Measurements from ENCODE around the gene DAW1. TPM values are rescaled to one million over a fixed set of nuclear protein-coding genes. Genes with fewer than 3 reads are reported as not detected.

DAW1 gene
- total RNA-seq, 1 donor from 2014 or later: 4.9 TPM

DNA sequence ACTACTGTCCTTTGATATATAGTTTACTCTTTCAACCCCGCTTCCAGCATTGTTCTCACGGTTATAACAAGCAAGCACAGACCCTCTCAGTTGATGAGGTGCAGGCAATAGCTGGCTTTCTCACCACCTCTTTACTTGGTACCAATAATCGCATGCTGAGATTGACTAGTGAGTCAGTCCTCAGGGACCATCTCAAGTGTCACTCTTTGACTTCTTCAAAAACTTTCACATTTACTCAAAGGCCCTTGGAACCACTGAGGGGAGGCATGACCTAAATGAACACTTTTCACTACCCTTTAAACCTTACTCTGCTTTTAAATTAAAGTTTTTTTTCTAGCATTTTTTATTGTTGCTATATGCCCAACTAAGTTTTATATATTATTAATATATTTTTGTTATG, 101.8 kb downstream of the DAW1 start:
- no peak for ATAC-seq
- Histone ChIP-seq H3K4me3 (no peak overlapping the region), H3K27ac (no peak overlapping the region), H3K27me3 (ENCODE audit: low read depth) (no peaks in the 10 kb centered on the region), H3K9me3 (no peaks in the 10 kb centered on the region), H3K36me3 (no peaks in the 10 kb centered on the region), H3K4me1 (no peaks in the 10 kb centered on the region)
- intact Hi-C loops (cut with DNase I): no loop called here
- DNase-seq: no peak
- no peak for TF ChIP-seq CTCF (IDR thresholded peaks at IDR 0.05)

Other genes with a start within 250 kb of the DAW1 start
- gene SCYGR5, start 204.8 kb upstream of the DAW1 start, total RNA-seq: not detected
- gene SLC19A3, start 153.6 kb upstream of the DAW1 start, total RNA-seq: 40.7 TPM
- not detected for gene SCYGR6, start 146.9 kb upstream of the DAW1 start, total RNA-seq
- not detected for gene SCYGR7, start 143.3 kb upstream of the DAW1 start, total RNA-seq
- not detected for gene SCYGR8, start 125.7 kb upstream of the DAW1 start, total RNA-seq
- gene CCL20, start 57.8 kb upstream of the DAW1 start, total RNA-seq: 1.6 TPM

Data from lower lobe of right lung (tissue), 2 donors.